ENCODE results near the gene ASIP. TPM values are rescaled to one million over a fixed set of nuclear protein-coding genes. Genes with fewer than 3 reads are reported as not detected.
A peak's percentile ranks its signal among the peaks of the same experiment; 100 is the strongest.
"Not testable (repeated sequence)": the region's sequence is repeated elsewhere in the genome, so short reads cannot be mapped to it uniquely, and the experiment has no call there.

ASIP gene
- total RNA-seq, 1 experiment from 2014 or later: not detected

- no peak for DNase-seq (ENCODE audit: low spot score)
Measured at GRCh38 chr20:34242879-34243278, 1.7 kb downstream of the ASIP start.

- no peak for DNase-seq (ENCODE audit: low spot score)
Measured at GRCh38 chr20:34243377-34243776, 2.2 kb downstream of the ASIP start.

GRCh38 chr20:34246126-34246626 is 5.0 kb downstream of the ASIP start:
- DNase-seq (ENCODE audit: low spot score): peak; percentile 54

GRCh38 chr20:34249291-34249690 is 8.1 kb downstream of the ASIP start:
- peak; percentile 81 for DNase-seq (ENCODE audit: low spot score)

GRCh38 chr20:34250005-34250404 is 8.8 kb downstream of the ASIP start:
- no peak for DNase-seq (ENCODE audit: low spot score)

GRCh38 chr20:34251619-34252018 is 10.4 kb downstream of the ASIP start:
- DNase-seq (ENCODE audit: low spot score): no peak

- not testable (repeated sequence) for DNase-seq (ENCODE audit: low spot score)
Measured at GRCh38 chr20:34252431-34253086, 11.3 kb downstream of the ASIP start.

- DNase-seq (ENCODE audit: low spot score): no peak
Measured at GRCh38 chr20:34254979-34255378, 13.8 kb downstream of the ASIP start.

GRCh38 chr20:34256629-34257124 is 15.5 kb downstream of the ASIP start:
- DNase-seq (ENCODE audit: low spot score): no peak

GRCh38 chr20:34260208-34260942 is 19.2 kb downstream of the ASIP start:
- DNase-seq (ENCODE audit: low spot score): no peak

GRCh38 chr20:34262488-34263288 is 21.5 kb downstream of the ASIP start:
- DNase-seq (ENCODE audit: low spot score): no peak

- not testable (repeated sequence) for DNase-seq (ENCODE audit: low spot score)
Measured at GRCh38 chr20:34263468-34263867, 22.2 kb downstream of the ASIP start.

GRCh38 chr20:34264141-34264540 is 22.9 kb downstream of the ASIP start:
- no peak for DNase-seq (ENCODE audit: low spot score)

GRCh38 chr20:34268145-34268544 is 26.9 kb downstream of the ASIP start:
- no peak for DNase-seq (ENCODE audit: low spot score)

GRCh38 chr20:34268851-34269636 is 27.8 kb downstream of the ASIP start:
- no peak for DNase-seq (ENCODE audit: low spot score)

GRCh38 chr20:34269996-34270627 is 28.9 kb downstream of the ASIP start:
- no peak for DNase-seq (ENCODE audit: low spot score)

GRCh38 chr20:34271956-34272355 is 30.7 kb downstream of the ASIP start:
- DNase-seq (ENCODE audit: low spot score): peak; percentile 54

- DNase-seq (ENCODE audit: low spot score): no peak
Measured at GRCh38 chr20:34274694-34275093, 33.5 kb downstream of the ASIP start.

- DNase-seq (ENCODE audit: low spot score): no peak
Measured at GRCh38 chr20:34281177-34281576, 40.0 kb downstream of the ASIP start.

- no peak for DNase-seq (ENCODE audit: low spot score)
Measured at GRCh38 chr20:34282041-34282440, 40.8 kb downstream of the ASIP start.

GRCh38 chr20:34283844-34284243 is 42.6 kb downstream of the ASIP start:
- no peak for DNase-seq (ENCODE audit: low spot score)

Data from H4 (cell line).